ENCODE measurements around the gene MAP3K20. TPM values are rescaled to one million over a fixed set of nuclear protein-coding genes. Genes with fewer than 3 reads are reported as not detected.

MAP3K20 gene
- total and polyA plus RNA-seq, 2 donors from 2014 or later = 3.9 to 25.6 TPM

- no peak overlapping the region for H3K27ac ChIP-seq (ENCODE audit: low read depth in 2 of 2, low read length in 2 of 2)
- DNase-seq (no peak), FAIRE-seq (no peak)
- no peaks in the 10 kb centered on the region for H3K4me1 ChIP-seq (ENCODE audit: control insufficient read depth in 2 of 3, insufficient read depth in 2 of 3, low read depth in 1 of 3, low read length in 3 of 3)
- H3K27me3 ChIP-seq (ENCODE audit: control insufficient read depth, insufficient read depth, low read length) = no peaks in the 10 kb centered on the region
- no peak overlapping the region for H3K4me3 ChIP-seq (ENCODE audit: low read length in 3 of 3)
- intact Hi-C loops (cut with DNase I) = no loop called here
- no peak overlapping the region for H3K9ac ChIP-seq (ENCODE audit: low read length in 3 of 3)
- H3K36me3 ChIP-seq (ENCODE audit: control insufficient read depth in 2 of 3, insufficient read depth in 3 of 3, low read length in 3 of 3) = no peaks in the 10 kb centered on the region
- TF ChIP-seq CTCF (IDR thresholded peaks at IDR 0.05; ENCODE audit: borderline replicate concordance, extremely low read depth, insufficient read depth) = no peak
- no peaks in the 10 kb centered on the region for H3K9me3 ChIP-seq (ENCODE audit: control insufficient read depth in 2 of 3, insufficient read depth in 1 of 3, low read length in 3 of 3)
These were observed 59.1 kb downstream of the MAP3K20 start for GRCh38 chr2:173134703-173135102.

GRCh38 chr2:173136067-173136466 lies 60.4 kb downstream of the MAP3K20 start:
- H3K27ac ChIP-seq (ENCODE audit: low read depth in 2 of 2, low read length in 2 of 2) = no peak overlapping the region
- H3K4me1 ChIP-seq (ENCODE audit: control insufficient read depth in 2 of 3, insufficient read depth in 2 of 3, low read depth in 1 of 3, low read length in 3 of 3) = no peaks in the 10 kb centered on the region
- H3K4me3 ChIP-seq (ENCODE audit: low read length in 3 of 3) = no peak overlapping the region
- no peaks in the 10 kb centered on the region for H3K9me3 ChIP-seq (ENCODE audit: control insufficient read depth in 2 of 3, insufficient read depth in 1 of 3, low read length in 3 of 3)
- FAIRE-seq = no peak
- intact Hi-C loops (cut with DNase I) = no loop called here
- no peaks in the 10 kb centered on the region for H3K27me3 ChIP-seq (ENCODE audit: control insufficient read depth, insufficient read depth, low read length)
- H3K9ac ChIP-seq (ENCODE audit: low read length in 3 of 3) = no peak overlapping the region
- DNase-seq = no peak
- TF ChIP-seq CTCF (IDR thresholded peaks at IDR 0.05; ENCODE audit: borderline replicate concordance, extremely low read depth, insufficient read depth) = no peak
- H3K36me3 ChIP-seq (ENCODE audit: control insufficient read depth in 2 of 3, insufficient read depth in 3 of 3, low read length in 3 of 3) = no peaks in the 10 kb centered on the region

- Histone ChIP-seq H3K36me3 (ENCODE audit: control insufficient read depth in 2 of 3, insufficient read depth in 3 of 3, low read length in 3 of 3) (no peaks in the 10 kb centered on the region), H3K27me3 (ENCODE audit: control insufficient read depth, insufficient read depth, low read length) (no peaks in the 10 kb centered on the region), H3K27ac (ENCODE audit: low read depth in 2 of 2, low read length in 2 of 2) (no peak overlapping the region), H3K9ac (ENCODE audit: low read length in 3 of 3) (no peak overlapping the region), H3K4me3 (ENCODE audit: low read length in 3 of 3) (no peak overlapping the region), H3K9me3 (ENCODE audit: control insufficient read depth in 2 of 3, insufficient read depth in 1 of 3, low read length in 3 of 3) (no peaks in the 10 kb centered on the region), H3K4me1 (ENCODE audit: control insufficient read depth in 2 of 3, insufficient read depth in 2 of 3, low read depth in 1 of 3, low read length in 3 of 3) (no peaks in the 10 kb centered on the region)
- no peak for DNase-seq
- FAIRE-seq = no peak
- intact Hi-C loops (cut with DNase I) = no loop called here
- no peak for TF ChIP-seq CTCF (IDR thresholded peaks at IDR 0.05; ENCODE audit: borderline replicate concordance, extremely low read depth, insufficient read depth)
These were observed 61.0 kb downstream of the MAP3K20 start for GRCh38 chr2:173136599-173136998.

GRCh38 chr2:173137610-173138009 lies 62.0 kb downstream of the MAP3K20 start:
- TF ChIP-seq CTCF (IDR thresholded peaks at IDR 0.05; ENCODE audit: borderline replicate concordance, extremely low read depth, insufficient read depth) = no peak

More at GRCh38 chr2:173137610-173138009, 62.0 kb downstream of the MAP3K20 start:
- H3K9me3 ChIP-seq (ENCODE audit: control insufficient read depth in 2 of 3, insufficient read depth in 1 of 3, low read length in 3 of 3) = no peaks in the 10 kb centered on the region
- FAIRE-seq (no peak), DNase-seq (no peak)
- H3K4me1 ChIP-seq (ENCODE audit: control insufficient read depth in 2 of 3, insufficient read depth in 2 of 3, low read depth in 1 of 3, low read length in 3 of 3) = no peaks in the 10 kb centered on the region
- no peak overlapping the region for H3K27ac ChIP-seq (ENCODE audit: low read depth in 2 of 2, low read length in 2 of 2)
- H3K36me3 ChIP-seq (ENCODE audit: control insufficient read depth in 2 of 3, insufficient read depth in 3 of 3, low read length in 3 of 3) = no peaks in the 10 kb centered on the region
- no peak overlapping the region for H3K9ac ChIP-seq (ENCODE audit: low read length in 3 of 3)
- no peaks in the 10 kb centered on the region for H3K27me3 ChIP-seq (ENCODE audit: control insufficient read depth, insufficient read depth, low read length)
- H3K4me3 ChIP-seq (ENCODE audit: low read length in 3 of 3) = no peak overlapping the region
- intact Hi-C loops (cut with DNase I) = no loop called here

Measured in kidney (tissue), 14 donors.